Bone marrow (tissue), 2 donors: ENCODE measurements around the gene MAST4.
A peak's percentile ranks its signal among the peaks of the same experiment; 100 is the strongest.

ENCODE experiments used
- DNase-seq, 2 donors: peaks; one replicate each; lab custom pipeline; 2025; lab: John Stamatoyannopoulos, UW

Gene MAST4

GRCh38 chr5:66874004-66874403, 277.8 kb downstream of the MAST4 start:
- DNase-seq: no peak

- DNase-seq: peak in 1 of 2 donors; percentile 48
Measured at GRCh38 chr5:66875315-66875714, 279.1 kb downstream of the MAST4 start.

GRCh38 chr5:66876266-66876807, 280.1 kb downstream of the MAST4 start:
- no peak for DNase-seq

GRCh38 chr5:66877843-66878242, 281.6 kb downstream of the MAST4 start:
- no peak for DNase-seq

- no peak for DNase-seq
Measured at GRCh38 chr5:66880401-66880800, 284.2 kb downstream of the MAST4 start.

GRCh38 chr5:66881480-66882161, 285.4 kb downstream of the MAST4 start:
- no peak for DNase-seq

GRCh38 chr5:66882606-66883227, 286.5 kb downstream of the MAST4 start:
- no peak for DNase-seq

- DNase-seq: no peak
Measured at GRCh38 chr5:66884564-66885243, 288.5 kb downstream of the MAST4 start.

GRCh38 chr5:66886941-66887340, 290.7 kb downstream of the MAST4 start:
- DNase-seq: no peak

GRCh38 chr5:66888613-66889012, 292.4 kb downstream of the MAST4 start:
- no peak for DNase-seq

GRCh38 chr5:66889056-66889455, 292.9 kb downstream of the MAST4 start:
- DNase-seq: no peak

- no peak for DNase-seq
Measured at GRCh38 chr5:66889524-66889923, 293.3 kb downstream of the MAST4 start.

- no peak for DNase-seq
Measured at GRCh38 chr5:66891184-66891925, 295.2 kb downstream of the MAST4 start.

- DNase-seq: no peak
Measured at GRCh38 chr5:66892716-66893115, 296.5 kb downstream of the MAST4 start.

- DNase-seq: no peak
Measured at GRCh38 chr5:66894480-66895240, 298.5 kb downstream of the MAST4 start.

GRCh38 chr5:66896171-66896570, 300.0 kb downstream of the MAST4 start:
- DNase-seq: no peak

GRCh38 chr5:66897356-66897755, 301.2 kb downstream of the MAST4 start:
- no peak for DNase-seq

- DNase-seq: no peak
Measured at GRCh38 chr5:66898241-66898995, 302.2 kb downstream of the MAST4 start.

GRCh38 chr5:66903218-66903617, 307.0 kb downstream of the MAST4 start:
- DNase-seq: no peak

- DNase-seq: no peak
Measured at GRCh38 chr5:66903709-66904108, 307.5 kb downstream of the MAST4 start.

- no peak for DNase-seq
Measured at GRCh38 chr5:66904189-66904588, 308.0 kb downstream of the MAST4 start.
